GM23338 (cell line): Measurements from ENCODE around the gene ADAMTSL2. TPM values are rescaled to one million over a fixed set of nuclear protein-coding genes. Genes with fewer than 3 reads are reported as not detected.

ENCODE experiments used
- ATAC-seq: fragments of 200-7000 bp; cut with Tn5 transposase; 3 replicates; pipeline ENCODE4 v1.9.1; 2020
- DNase-seq: peaks from one replicate; pipeline ENCODE4 v3.0.0-alpha.2; 2015; ENCODE audit warnings: low spot score
- H2AFZ ChIP-seq: fragments of 200-600 bp; sonication (generic); 2 replicates; pipeline ENCODE4 v1.8.0; 2016; ENCODE audit warnings: antibody characterized with exemption, mild to moderate bottlenecking, moderate library complexity
- H3F3A ChIP-seq: fragments of 200-600 bp; sonication (generic); replicated peaks from 2 replicates; pipeline ENCODE4 v1.8.0; 2017; ENCODE audit warnings: antibody characterized with exemption, mixed run types, low read depth
- H3K27ac ChIP-seq: fragments of 200-600 bp; sonication (generic); 2 replicates; pipeline ENCODE4 v1.6.1; 2016; ENCODE audit warnings: low read depth
- H3K27me3 ChIP-seq: fragments of 200-600 bp; sonication (generic); 2 replicates; pipeline ENCODE4 v1.8.0; 2016; ENCODE audit warnings: mild to moderate bottlenecking, mixed run types, moderate library complexity; ENCODE audit not compliant: insufficient read depth
- H3K36me3 ChIP-seq: fragments of 200-600 bp; sonication (generic); 2 replicates; pipeline ENCODE4 v1.8.0; 2016; ENCODE audit warnings: mild to moderate bottlenecking; ENCODE audit not compliant: insufficient read depth
- H3K4me1 ChIP-seq: fragments of 200-600 bp; sonication (generic); 2 replicates; pipeline ENCODE4 v1.8.0; 2016; ENCODE audit warnings: mild to moderate bottlenecking, moderate library complexity; ENCODE audit not compliant: insufficient read depth
- H3K4me2 ChIP-seq: fragments of 200-600 bp; sonication (generic); 2 replicates; pipeline ENCODE4 v1.7.1; 2017; ENCODE audit warnings: mixed run types
- H3K4me3 ChIP-seq: fragments of 200-600 bp; sonication (generic); 2 replicates; pipeline ENCODE4 v1.6.1; 2016; ENCODE audit warnings: mixed run types
- H3K79me2 ChIP-seq: fragments of 200-600 bp; sonication (generic); replicated peaks from 2 replicates; pipeline ENCODE4 v1.8.0; 2017; ENCODE audit warnings: mild to moderate bottlenecking; ENCODE audit not compliant: insufficient read depth
- H3K9me2 ChIP-seq: fragments of 200-600 bp; sonication (generic); 2 replicates; pipeline ENCODE4 v1.8.0; 2017; ENCODE audit not compliant: insufficient read depth
- H4K20me1 ChIP-seq: fragments of 200-600 bp; sonication (generic); replicated peaks from 2 replicates; pipeline ENCODE4 v1.8.0; 2017; ENCODE audit warnings: mild to moderate bottlenecking; ENCODE audit not compliant: insufficient read depth
- H3K27ac Mint-ChIP-seq: 2 replicates; pipeline ENCODE4 v1.8.0; 2020; ENCODE audit warnings: inconsistent platforms, mild to moderate bottlenecking, moderate library complexity, mixed read lengths
- H3K27me3 Mint-ChIP-seq: 3 replicates; pipeline ENCODE4 v1.8.0; 2022; ENCODE audit warnings: low read depth, mild to moderate bottlenecking, moderate library complexity, mixed read lengths, inconsistent platforms; ENCODE audit not compliant: insufficient read depth, poor library complexity
- H3K36me3 Mint-ChIP-seq: 3 replicates; pipeline ENCODE4 v1.8.0; 2021; ENCODE audit warnings: low read depth, mild to moderate bottlenecking, inconsistent platforms, moderate library complexity, mixed read lengths
- H3K4me1 Mint-ChIP-seq: 3 replicates; pipeline ENCODE4 v1.8.0; 2020; ENCODE audit warnings: mild to moderate bottlenecking, inconsistent platforms, mixed read lengths
- H3K4me3 Mint-ChIP-seq: 3 replicates; pipeline ENCODE4 v1.8.0; 2021; ENCODE audit warnings: moderate library complexity, mild to moderate bottlenecking, inconsistent platforms, mixed read lengths
- H3K9me3 Mint-ChIP-seq: 3 replicates; pipeline ENCODE4 v1.8.0; 2020; ENCODE audit warnings: moderate library complexity, mild to moderate bottlenecking, inconsistent platforms, mixed read lengths
- CREB1 ChIP-seq: fragments of 250-450 bp; sonication (Bioruptor Pico); IDR thresholded peaks from 2 replicates; pipeline ENCODE4 v1.5.0; 2020; ENCODE audit warnings: low read depth, mild to moderate bottlenecking, moderate library complexity
- CTCF ChIP-seq, 2 experiments: fragments of 200-600 bp in 1 of 2; sonication (generic) in 1 of 2; conservative IDR thresholded peaks; 2 replicates each; pipeline versions ENCODE4 v1.5.1 to v1.6.1; 2016 to 2017; ENCODE audit warnings: antibody characterized with exemption in 2 of 2, low read depth in 2 of 2, mild to moderate bottlenecking in 2 of 2, moderate library complexity in 1 of 2
- ETS1 ChIP-seq: IDR thresholded peaks from 2 replicates; pipeline ENCODE4 v1.6.1; 2016; ENCODE audit warnings: antibody characterized with exemption
- EZH2phosphoT487 ChIP-seq: fragments of 200-600 bp; sonication (generic); IDR thresholded peaks from one replicate; pipeline ENCODE4 v1.8.1; 2018; ENCODE audit warnings: antibody characterized with exemption; ENCODE audit not compliant: unreplicated experiment
- JUNB ChIP-seq: IDR thresholded peaks from one replicate; pipeline ENCODE4 v1.6.1; 2016; ENCODE audit warnings: antibody characterized with exemption; ENCODE audit not compliant: unreplicated experiment
- POLR2AphosphoS5 ChIP-seq: IDR thresholded peaks from 2 replicates; pipeline ENCODE4 v1.6.1; 2016; ENCODE audit warnings: antibody characterized with exemption, low read depth
- REST ChIP-seq: IDR thresholded peaks from one replicate; pipeline ENCODE4 v1.6.1; 2018; ENCODE audit warnings: antibody characterized with exemption; ENCODE audit not compliant: unreplicated experiment
- STAT1 ChIP-seq: IDR thresholded peaks from one replicate; pipeline ENCODE4 v1.6.1; 2016; ENCODE audit warnings: antibody characterized with exemption; ENCODE audit not compliant: unreplicated experiment
- ZNF114 ChIP-seq: fragments of 250-450 bp; sonication (Bioruptor Pico); IDR thresholded peaks from 2 replicates; pipeline ENCODE4 v1.5.0; 2020; ENCODE audit warnings: mild to moderate bottlenecking, moderate library complexity
- ZNF331 ChIP-seq: fragments of 250-450 bp; sonication (Bioruptor Pico); IDR thresholded peaks from 2 replicates; pipeline ENCODE4 v1.5.0; 2020; ENCODE audit warnings: low read depth, mild to moderate bottlenecking, moderate library complexity
- polyA plus RNA-seq: library from polyadenylated mRNA; unstranded; fragments of >200 nt; fragmentation: Nextera tagmentation; extraction: Ambion mirVana; gene quantifications from 2 replicates; pipeline ENCODE4 v1.2.1, GENCODE V29; 2016
- total RNA-seq: library from RNA; depleted of rRNA; stranded (reverse); fragments of >200 nt; shearing (Covaris generic); gene quantifications from 2 replicates; pipeline ENCODE4 v1.2.3, GENCODE V29; 2014

ADAMTSL2 gene
- total and polyA plus RNA-seq, 2 experiments from 2014 or later: 0.15 to 0.66 TPM

GRCh38 chr9:133583586-133583985 lies 49.1 kb downstream of the ADAMTSL2 start (continued):
- TF ChIP-seq REST: no peak
- no peak for TF ChIP-seq ETS1
- TF ChIP-seq EZH2phosphoT487: no peak
- no peak for TF ChIP-seq ZNF114 (CRISPR knock-in tag)
- no peak for TF ChIP-seq CTCF (conservative IDR thresholded peaks at IDR 0.05; ENCODE audit: low read depth in 2 of 2)
- no peak for TF ChIP-seq ZNF331
- TF ChIP-seq POLR2AphosphoS5: no peak

- no peak for TF ChIP-seq JUNB
- no peak for TF ChIP-seq REST
- TF ChIP-seq CREB1 (CRISPR knock-in tag): no peak
- TF ChIP-seq STAT1: no peak
- peak overlapping the region; percentile 21; the same call in 1 of the 3 replicates for H3K4me3 Mint-ChIP-seq
- H3K27ac Mint-ChIP-seq: peak overlapping the region; percentile 64
These were observed 49.7 kb downstream of the ADAMTSL2 start for GRCh38 chr9:133584167-133584558.

More at GRCh38 chr9:133584167-133584558, 49.7 kb downstream of the ADAMTSL2 start:
- ATAC-seq (no peak), DNase-seq (no peak)
- H3K4me1 ChIP-seq: peaks cover 7% of the 10 kb centered on the region
- peaks cover 7% of the 10 kb centered on the region for H3K27me3 Mint-ChIP-seq
- H3K79me2 ChIP-seq: no peaks in the 10 kb centered on the region
- peak overlapping the region; percentile 90; the same call in 1 of the 2 replicates for H2AFZ ChIP-seq
- H3K4me1 Mint-ChIP-seq: peaks cover 48% of the 10 kb centered on the region
- H4K20me1 ChIP-seq: no peaks in the 10 kb centered on the region
- H3K27ac ChIP-seq: peak overlapping the region; percentile 78; the same call in 1 of the 2 replicates
- peaks cover 9% of the 10 kb centered on the region for H3K9me3 Mint-ChIP-seq
- peaks cover 5% of the 10 kb centered on the region for H3K36me3 Mint-ChIP-seq
- no peaks in the 10 kb centered on the region for H3K27me3 ChIP-seq
- H3K4me3 ChIP-seq: no peak overlapping the region
- H3F3A ChIP-seq: no peaks in the 10 kb centered on the region; the same call in 1 of the 2 replicates
- H3K36me3 ChIP-seq: no peaks in the 10 kb centered on the region
- peak overlapping the region; percentile 60; the same call in 1 of the 2 replicates for H3K4me2 ChIP-seq
- no peaks in the 10 kb centered on the region for H3K9me2 ChIP-seq
